H54 (cell line): Measurements from ENCODE around the gene COL1A1.

Experiments used
- DNase-seq: peaks from one replicate; pipeline ENCODE4 v3.0.0; 2011; ENCODE audit warnings: low spot score, mixed read lengths; ENCODE audit not compliant: insufficient read length
- FAIRE-seq: peaks from 3 replicates; lab custom pipeline; 2011; peaks lifted over from hg19 to GRCh38; lab: Jason Lieb, UNC
- POLR2A ChIP-seq: IDR thresholded peaks from 2 replicates; pipeline ENCODE4 v1.6.1; 2011; ENCODE audit warnings: low read depth, mild to moderate bottlenecking, low read length

The COL1A1 gene

GRCh38 chr17:50209472-50210239 lies 8.2 kb upstream of the COL1A1 start:
- FAIRE-seq (no peak), DNase-seq (peak; percentile 49)
- peak; percentile 57; the same call in 1 of the 2 replicates for TF ChIP-seq POLR2A

GRCh38 chr17:50209133-50209471 lies 7.7 kb upstream of the COL1A1 start:
- FAIRE-seq, result no peak
- no peak for DNase-seq
- no peak for TF ChIP-seq POLR2A

GRCh38 chr17:50208611-50209061 lies 7.2 kb upstream of the COL1A1 start:
- FAIRE-seq (no peak), DNase-seq (no peak)
- no peak for TF ChIP-seq POLR2A

- DNase-seq (no peak), FAIRE-seq (no peak)
- no peak for TF ChIP-seq POLR2A
Measured at GRCh38 chr17:50207792-50208567, 6.5 kb upstream of the COL1A1 start.

GRCh38 chr17:50207315-50207714 lies 5.9 kb upstream of the COL1A1 start:
- FAIRE-seq (no peak), DNase-seq (no peak)
- TF ChIP-seq POLR2A, result no peak

GRCh38 chr17:50206604-50207293 lies 5.3 kb upstream of the COL1A1 start:
- no peak for TF ChIP-seq POLR2A
- FAIRE-seq (no peak), DNase-seq (no peak)

GRCh38 chr17:50205963-50206505 lies 4.6 kb upstream of the COL1A1 start:
- no peak for TF ChIP-seq POLR2A
- no peak for DNase-seq
- FAIRE-seq, result no peak

- no peak for DNase-seq
- no peak for FAIRE-seq
- no peak for TF ChIP-seq POLR2A
Measured at GRCh38 chr17:50205111-50205962, 3.9 kb upstream of the COL1A1 start.

GRCh38 chr17:50204431-50204830 lies 3.0 kb upstream of the COL1A1 start:
- no peak for FAIRE-seq
- TF ChIP-seq POLR2A, result no peak
- DNase-seq, result no peak

GRCh38 chr17:50203604-50204345 lies 2.3 kb upstream of the COL1A1 start:
- DNase-seq (no peak), FAIRE-seq (no peak)
- TF ChIP-seq POLR2A, result no peak

- DNase-seq (no peak), FAIRE-seq (no peak)
- TF ChIP-seq POLR2A, result no peak
Measured at GRCh38 chr17:50203086-50203485, 1.7 kb upstream of the COL1A1 start.
